Peyer's patch (tissue), 4 donors: ENCODE results near the gene HELZ2. TPM values are rescaled to one million over a fixed set of nuclear protein-coding genes. Genes with fewer than 3 reads are reported as not detected.

Experiments used
- DNase-seq, 3 donors: peaks; one replicate each; pipeline ENCODE4 v3.0.0-alpha.2; 2017 to 2019
- H3K27ac ChIP-seq, 4 donors: fragments of 200-600 bp; sonication (generic); one replicate each; pipeline ENCODE4 v1.5.1; 2016 to 2019
- H3K27me3 ChIP-seq, 2 donors: fragments of 200-600 bp; sonication (generic); one replicate each; pipeline ENCODE4 v1.5.1; 2019
- H3K36me3 ChIP-seq, 3 donors: fragments of 200-600 bp; sonication (generic); one replicate each; pipeline ENCODE4 v1.5.1; 2016 to 2019
- H3K4me1 ChIP-seq, 4 donors: fragments of 200-600 bp; sonication (generic); one replicate each; pipeline ENCODE4 v1.5.1; 2016 to 2019
- H3K4me3 ChIP-seq, 4 donors: fragments of 200-600 bp; sonication (generic); 1 replicate in 3 of 4; 2 replicates in 1 of 4; pipeline ENCODE4 v1.5.1; 2016 to 2019; ENCODE audit warnings: mild to moderate bottlenecking in 1 of 4
- H3K9me3 ChIP-seq, 4 donors: fragments of 200-600 bp; sonication (generic); one replicate each; pipeline ENCODE4 v1.5.1; 2016 to 2019; ENCODE audit warnings: mild to moderate bottlenecking in 1 of 4
- POLR2A ChIP-seq, 2 donors: fragments of 450-650 bp; IDR thresholded peaks; one replicate each; pipeline ENCODE4 v1.5.1; 2017; ENCODE audit warnings: antibody characterized with exemption in 2 of 2, mild to moderate bottlenecking in 2 of 2, moderate library complexity in 2 of 2
- total RNA-seq, 4 donors: library from RNA; depleted of rRNA; stranded (reverse); fragments of >200 nt; gene quantifications; one replicate each; pipeline ENCODE4 v1.1.0, GENCODE V29; 2016
- TF ChIP-seq, protein P1 (sequence below), 6 experiments: fragments of 450-650 bp in 4 of 6; fragments of 200-600 bp in 2 of 6; sonication (generic) in 1 of 6; IDR thresholded peaks; one replicate each; pipeline ENCODE4 v1.5.1; 2017 to 2019; ENCODE audit warnings: antibody characterized with exemption in 6 of 6, mild to moderate bottlenecking in 3 of 6, moderate library complexity in 1 of 6

The HELZ2 gene
- total RNA-seq, 4 donors from 2014 or later = 32.2 to 42.0 (median 38.4) TPM

DNA sequence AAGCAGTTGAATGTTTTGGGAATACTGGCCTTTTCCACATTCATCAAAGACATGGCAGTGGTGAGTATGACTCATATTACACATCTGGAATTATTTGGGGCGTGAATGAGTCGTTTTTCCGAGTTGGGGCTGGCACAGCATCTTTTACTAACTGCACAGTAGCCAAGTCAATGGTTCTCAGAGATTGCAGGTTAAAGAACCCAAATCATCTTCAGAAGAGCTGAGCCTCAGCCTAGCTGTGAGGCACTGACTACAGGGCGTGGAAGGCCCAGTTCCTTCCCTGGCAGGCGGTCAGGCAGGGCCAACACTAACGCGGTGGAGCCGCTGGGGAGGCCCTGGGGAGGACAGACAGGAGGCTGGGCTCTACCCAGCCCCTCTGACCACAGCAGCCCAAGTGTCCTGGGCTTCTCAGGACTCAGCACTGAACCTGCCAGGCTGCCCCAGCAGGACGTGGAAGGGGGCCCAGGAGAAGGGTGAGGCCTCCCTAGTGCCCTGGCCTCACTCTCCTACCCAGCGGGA, 20.1 kb upstream of the HELZ2 start:
- Histone ChIP-seq H3K27ac (no peak overlapping the region), H3K4me3 (no peak overlapping the region), H3K27me3 (no peaks in the 10 kb centered on the region), H3K9me3 (no peaks in the 10 kb centered on the region), H3K4me1 (no peaks in the 10 kb centered on the region), H3K36me3 (peaks cover 0 to 87% (median 0%) of the 10 kb centered on the region in 3 donors)
- DNase-seq = no peak
- TF ChIP-seq, protein P1, sequence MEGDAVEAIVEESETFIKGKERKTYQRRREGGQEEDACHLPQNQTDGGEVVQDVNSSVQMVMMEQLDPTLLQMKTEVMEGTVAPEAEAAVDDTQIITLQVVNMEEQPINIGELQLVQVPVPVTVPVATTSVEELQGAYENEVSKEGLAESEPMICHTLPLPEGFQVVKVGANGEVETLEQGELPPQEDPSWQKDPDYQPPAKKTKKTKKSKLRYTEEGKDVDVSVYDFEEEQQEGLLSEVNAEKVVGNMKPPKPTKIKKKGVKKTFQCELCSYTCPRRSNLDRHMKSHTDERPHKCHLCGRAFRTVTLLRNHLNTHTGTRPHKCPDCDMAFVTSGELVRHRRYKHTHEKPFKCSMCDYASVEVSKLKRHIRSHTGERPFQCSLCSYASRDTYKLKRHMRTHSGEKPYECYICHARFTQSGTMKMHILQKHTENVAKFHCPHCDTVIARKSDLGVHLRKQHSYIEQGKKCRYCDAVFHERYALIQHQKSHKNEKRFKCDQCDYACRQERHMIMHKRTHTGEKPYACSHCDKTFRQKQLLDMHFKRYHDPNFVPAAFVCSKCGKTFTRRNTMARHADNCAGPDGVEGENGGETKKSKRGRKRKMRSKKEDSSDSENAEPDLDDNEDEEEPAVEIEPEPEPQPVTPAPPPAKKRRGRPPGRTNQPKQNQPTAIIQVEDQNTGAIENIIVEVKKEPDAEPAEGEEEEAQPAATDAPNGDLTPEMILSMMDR (IDR thresholded peaks at IDR 0.05) = no peak
- TF ChIP-seq POLR2A (IDR thresholded peaks at IDR 0.05) = no peak

- Histone ChIP-seq H3K36me3 (peaks cover 0 to 79% (median 0%) of the 10 kb centered on the region in 3 donors), H3K27ac (no peak overlapping the region), H3K4me1 (no peaks in the 10 kb centered on the region), H3K4me3 (no peak overlapping the region), H3K27me3 (no peaks in the 10 kb centered on the region), H3K9me3 (no peaks in the 10 kb centered on the region)
- no peak for DNase-seq
- TF ChIP-seq, protein P1 (IDR thresholded peaks at IDR 0.05) = no peak
- no peak for TF ChIP-seq POLR2A (IDR thresholded peaks at IDR 0.05)
Measured at GRCh38 chr20:63592661-63593060, 18.6 kb upstream of the HELZ2 start.

DNA sequence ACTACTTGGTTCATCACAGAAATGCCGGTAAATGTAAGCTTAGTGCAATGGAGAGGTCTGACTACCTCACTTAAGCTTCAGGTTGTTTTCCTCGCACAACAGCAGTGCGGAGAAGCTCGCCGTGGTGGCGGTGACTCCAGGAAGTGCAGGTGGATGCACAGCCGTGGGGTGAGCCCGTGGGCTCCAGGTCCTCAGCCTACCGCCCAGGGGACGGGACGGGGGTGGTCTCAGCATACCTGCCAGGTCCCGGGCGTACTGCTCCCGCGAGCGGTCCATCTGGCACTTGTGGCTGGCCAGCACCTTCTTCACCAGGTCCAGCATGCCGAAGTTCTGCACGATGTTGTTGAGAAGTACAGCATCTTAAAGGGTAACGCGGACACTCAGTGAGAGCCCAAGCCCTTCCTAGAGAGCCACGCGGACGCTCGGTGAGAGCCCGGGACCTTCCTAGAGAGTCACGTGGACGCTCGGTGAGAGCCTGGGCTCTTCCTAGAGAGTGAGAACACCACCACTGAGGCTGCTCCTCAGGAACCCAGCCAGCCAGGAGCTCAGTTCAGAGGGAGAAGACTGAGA, 17.8 kb upstream of the HELZ2 start:
- peaks cover 0 to 71% (median 0%) of the 10 kb centered on the region in 3 donors for H3K36me3 ChIP-seq
- H3K27ac ChIP-seq = no peak overlapping the region
- H3K9me3 ChIP-seq = no peaks in the 10 kb centered on the region
- TF ChIP-seq, protein P1 (IDR thresholded peaks at IDR 0.05) = no peak
- no peak for TF ChIP-seq POLR2A (IDR thresholded peaks at IDR 0.05)
- no peak for DNase-seq
- no peaks in the 10 kb centered on the region for H3K4me1 ChIP-seq
- no peak overlapping the region for H3K4me3 ChIP-seq
- H3K27me3 ChIP-seq = no peaks in the 10 kb centered on the region

- no peak for DNase-seq
- TF ChIP-seq, protein P1 (IDR thresholded peaks at IDR 0.05) = no peak
- no peak for TF ChIP-seq POLR2A (IDR thresholded peaks at IDR 0.05)
- H3K27ac ChIP-seq = no peak overlapping the region
- no peaks in the 10 kb centered on the region for H3K27me3 ChIP-seq
- no peak overlapping the region for H3K4me3 ChIP-seq
- H3K36me3 ChIP-seq = peaks cover 0 to 68% (median 0%) of the 10 kb centered on the region in 3 donors
- no peaks in the 10 kb centered on the region for H3K9me3 ChIP-seq
- no peaks in the 10 kb centered on the region for H3K4me1 ChIP-seq
Measured at GRCh38 chr20:63591147-63591533, 17.1 kb upstream of the HELZ2 start.

- Histone ChIP-seq H3K4me3 (no peak overlapping the region), H3K27me3 (no peaks in the 10 kb centered on the region), H3K9me3 (no peaks in the 10 kb centered on the region), H3K4me1 (no peaks in the 10 kb centered on the region), H3K36me3 (peaks cover 0 to 61% (median 0%) of the 10 kb centered on the region in 3 donors), H3K27ac (no peak overlapping the region)
- no peak for DNase-seq
- TF ChIP-seq POLR2A (IDR thresholded peaks at IDR 0.05) = no peak
- TF ChIP-seq, protein P1 (IDR thresholded peaks at IDR 0.05) = no peak
Measured at GRCh38 chr20:63590218-63591146, 16.4 kb upstream of the HELZ2 start.
